GM12892 (cell line): ENCODE results near the gene PPP1R16B.

Source experiments
- POLR2A ChIP-seq: IDR thresholded peaks from 2 replicates; pipeline ENCODE4 v1.6.1; 2011; ENCODE audit warnings: low read depth, low read length, control low read depth
- POLR2AphosphoS5 ChIP-seq: IDR thresholded peaks from 2 replicates; pipeline ENCODE4 v1.6.1; 2011; ENCODE audit warnings: low read depth, low read length, control low read depth
- TAF1 ChIP-seq: IDR thresholded peaks from 2 replicates; pipeline ENCODE4 v1.6.1; 2011; ENCODE audit warnings: low read depth, mild to moderate bottlenecking, control low read depth, low read length, borderline replicate concordance

DNA sequence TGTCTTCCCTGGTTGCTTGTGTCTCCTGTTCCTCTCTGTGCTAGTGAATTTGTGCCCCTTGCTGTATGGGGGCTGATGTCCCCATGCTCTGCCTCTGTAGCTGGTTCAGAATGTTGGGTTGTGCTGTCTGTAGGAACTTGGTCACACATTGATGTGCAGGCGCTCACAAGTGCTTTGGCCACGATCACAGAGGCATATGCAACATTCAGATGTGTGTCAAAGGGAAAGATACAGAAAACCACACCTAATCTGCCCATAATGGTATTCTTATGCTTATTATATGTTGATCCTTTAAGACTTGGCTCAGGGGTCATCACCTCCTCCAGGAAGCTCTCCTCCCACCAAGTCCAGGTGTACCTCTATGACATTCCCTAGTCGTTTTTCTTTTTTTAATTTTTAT lies 139.5 kb downstream of the PPP1R16B start:
- TF ChIP-seq POLR2AphosphoS5 (no peak), POLR2A (no peak), TAF1 (no peak)
